Immature natural killer cell (primary cell): ENCODE data around the gene MXD1. TPM values are rescaled to one million over a fixed set of nuclear protein-coding genes. Genes with fewer than 3 reads are reported as not detected.
"Not testable (repeated sequence)": the region's sequence is repeated elsewhere in the genome, so short reads cannot be mapped to it uniquely, and the experiment has no call there.

Source experiments
- DNase-seq, 3 donors: peaks; one replicate each; pipeline ENCODE4 v3.0.0; 2022; ENCODE audit warnings: mixed read lengths in 1 of 3
- H3K27ac Mint-ChIP-seq, 6 donors: one replicate each; pipeline ENCODE4 v1.8.0; 2020; ENCODE audit warnings: mixed read lengths in 6 of 6, mild to moderate bottlenecking in 5 of 6, inconsistent platforms in 4 of 6, moderate library complexity in 3 of 6
- H3K27me3 Mint-ChIP-seq, 3 donors: one replicate each; pipeline ENCODE4 v1.8.0; 2020 to 2021; ENCODE audit warnings: low read depth in 3 of 3, mild to moderate bottlenecking in 3 of 3, mixed read lengths in 3 of 3, moderate library complexity in 3 of 3, inconsistent platforms in 1 of 3
- H3K36me3 Mint-ChIP-seq, 3 donors: one replicate each; pipeline ENCODE4 v1.8.0; 2020; ENCODE audit warnings: mixed read lengths in 3 of 3, inconsistent platforms in 2 of 3, mild to moderate bottlenecking in 2 of 3
- H3K4me1 Mint-ChIP-seq, 2 donors: one replicate each; pipeline ENCODE4 v1.8.0; 2020; ENCODE audit warnings: inconsistent platforms in 2 of 2, mild to moderate bottlenecking in 2 of 2, mixed read lengths in 2 of 2, moderate library complexity in 1 of 2
- H3K4me3 Mint-ChIP-seq, 5 donors: one replicate each; pipeline ENCODE4 v1.8.0; 2020; ENCODE audit warnings: mild to moderate bottlenecking in 5 of 5, mixed read lengths in 5 of 5, inconsistent platforms in 3 of 5, moderate library complexity in 3 of 5
- H3K9me3 Mint-ChIP-seq, 6 donors: one replicate each; pipeline ENCODE4 v1.8.0; 2020; ENCODE audit warnings: mild to moderate bottlenecking in 6 of 6, mixed read lengths in 6 of 6, inconsistent platforms in 4 of 6, moderate library complexity in 3 of 6
- polyA plus RNA-seq, 3 donors: library from polyadenylated mRNA; unstranded; fragments of 300-500 nt; fragmentation: Illumina TruSeq; gene quantifications; one replicate each; pipeline ENCODE4 v1.2.3, GENCODE V29; 2021

The MXD1 gene
- polyA plus RNA-seq, 3 donors from 2014 or later: 10.6 to 22.9 (median 18.6) TPM

- H3K4me1 Mint-ChIP-seq: peaks cover 33 to 34% of the 10 kb centered on the region in 2 donors
- no peaks in the 10 kb centered on the region for H3K36me3 Mint-ChIP-seq
- no peak for DNase-seq
- H3K27ac Mint-ChIP-seq: no peak overlapping the region
- H3K4me3 Mint-ChIP-seq: no peak overlapping the region
- H3K9me3 Mint-ChIP-seq: peaks cover 0 to 2% (median 0%) of the 10 kb centered on the region in 6 donors
- H3K27me3 Mint-ChIP-seq: peaks cover 5 to 12% (median 6%) of the 10 kb centered on the region in 3 donors
Measured at GRCh38 chr2:69950241-69950640, 35.3 kb downstream of the MXD1 start.

- Mint-ChIP-seq H3K27me3 (peaks cover 5 to 12% (median 6%) of the 10 kb centered on the region in 3 donors), H3K4me1 (peaks cover 28 to 30% of the 10 kb centered on the region in 2 donors)
- not testable (repeated sequence) for H3K9me3 Mint-ChIP-seq, H3K4me3 Mint-ChIP-seq, H3K36me3 Mint-ChIP-seq, H3K27ac Mint-ChIP-seq, DNase-seq
Measured at GRCh38 chr2:69950671-69951070, 35.8 kb downstream of the MXD1 start.

GRCh38 chr2:69952336-69953115 lies 37.6 kb downstream of the MXD1 start:
- Mint-ChIP-seq H3K9me3 (peaks cover 0 to 2% (median 0%) of the 10 kb centered on the region in 6 donors), H3K4me3 (no peak overlapping the region), H3K27ac (peak overlapping the region in 2 of 6 donors; percentile 6 to 79), H3K27me3 (peaks cover 3 to 10% (median 5%) of the 10 kb centered on the region in 3 donors), H3K4me1 (peaks cover 11 to 14% of the 10 kb centered on the region in 2 donors), H3K36me3 (peaks cover 0 to 4% (median 0%) of the 10 kb centered on the region in 3 donors)
- no peak for DNase-seq

- Mint-ChIP-seq H3K27ac (peak overlapping the region in 1 of 6 donors; percentile 50), H3K4me3 (no peak overlapping the region)
- DNase-seq: no peak
Measured at GRCh38 chr2:69954084-69954483, 39.2 kb downstream of the MXD1 start.

GRCh38 chr2:69955029-69955428 lies 40.1 kb downstream of the MXD1 start:
- Mint-ChIP-seq H3K36me3 (peaks cover 0 to 8% (median 0%) of the 10 kb centered on the region in 3 donors), H3K27ac (no peak overlapping the region), H3K4me1 (peaks cover 10% of the 10 kb centered on the region in 2 donors), H3K9me3 (peaks cover 0 to 2% (median 0%) of the 10 kb centered on the region in 6 donors), H3K4me3 (no peak overlapping the region), H3K27me3 (peaks cover 4 to 6% (median 6%) of the 10 kb centered on the region in 3 donors)
- DNase-seq: no peak

More at GRCh38 chr2:69954084-69954483, 39.2 kb downstream of the MXD1 start:
- peaks cover 2 to 7% (median 6%) of the 10 kb centered on the region in 3 donors for H3K27me3 Mint-ChIP-seq
- peaks cover 0 to 4% (median 0%) of the 10 kb centered on the region in 3 donors for H3K36me3 Mint-ChIP-seq
- peaks cover 0 to 2% (median 0%) of the 10 kb centered on the region in 6 donors for H3K9me3 Mint-ChIP-seq
- peaks cover 9 to 11% of the 10 kb centered on the region in 2 donors for H3K4me1 Mint-ChIP-seq

GRCh38 chr2:69956475-69956979 lies 41.6 kb downstream of the MXD1 start:
- peaks cover 3 to 7% (median 4%) of the 10 kb centered on the region in 3 donors for H3K27me3 Mint-ChIP-seq
- peaks cover 0 to 2% (median 0%) of the 10 kb centered on the region in 6 donors for H3K9me3 Mint-ChIP-seq
- H3K36me3 Mint-ChIP-seq: peaks cover 0 to 8% (median 0%) of the 10 kb centered on the region in 3 donors
- H3K4me1 Mint-ChIP-seq: peaks cover 10% of the 10 kb centered on the region in 2 donors
- H3K27ac Mint-ChIP-seq: peak overlapping the region in 1 of 6 donors; percentile 39
- no peak for DNase-seq
- no peak overlapping the region for H3K4me3 Mint-ChIP-seq

- DNase-seq: no peak
- Mint-ChIP-seq H3K9me3 (peaks cover 0 to 2% (median 0%) of the 10 kb centered on the region in 6 donors), H3K4me1 (peaks cover 10% of the 10 kb centered on the region in 2 donors), H3K27me3 (peaks cover 3 to 5% (median 4%) of the 10 kb centered on the region in 3 donors), H3K36me3 (peaks cover 0 to 8% (median 0%) of the 10 kb centered on the region in 3 donors), H3K4me3 (no peak overlapping the region), H3K27ac (peak overlapping the region in 2 of 6 donors; percentile 20 to 45)
Measured at GRCh38 chr2:69957965-69958364, 43.1 kb downstream of the MXD1 start.

- no peak overlapping the region for H3K4me3 Mint-ChIP-seq
- H3K27me3 Mint-ChIP-seq: peaks cover 3 to 5% (median 4%) of the 10 kb centered on the region in 3 donors
- no peak for DNase-seq
- peaks cover 0 to 2% (median 0%) of the 10 kb centered on the region in 6 donors for H3K9me3 Mint-ChIP-seq
- no peak overlapping the region for H3K27ac Mint-ChIP-seq
- peaks cover 10% of the 10 kb centered on the region in 2 donors for H3K4me1 Mint-ChIP-seq
- peaks cover 0 to 8% (median 0%) of the 10 kb centered on the region in 3 donors for H3K36me3 Mint-ChIP-seq
Measured at GRCh38 chr2:69958480-69958879, 43.6 kb downstream of the MXD1 start.

GRCh38 chr2:69959425-69959824 lies 44.5 kb downstream of the MXD1 start:
- DNase-seq: no peak
- Mint-ChIP-seq H3K27ac (peak overlapping the region in 4 of 6 donors; percentile 3 to 57 (median 32)), H3K4me3 (no peak overlapping the region), H3K9me3 (peaks cover 0 to 2% (median 0%) of the 10 kb centered on the region in 6 donors), H3K36me3 (peaks cover 0 to 8% (median 0%) of the 10 kb centered on the region in 3 donors), H3K4me1 (peaks cover 10% of the 10 kb centered on the region in 2 donors), H3K27me3 (peaks cover 3 to 5% (median 4%) of the 10 kb centered on the region in 3 donors)

- Mint-ChIP-seq H3K9me3 (no peaks in the 10 kb centered on the region), H3K4me1 (peaks cover 10% of the 10 kb centered on the region in 2 donors), H3K36me3 (peaks cover 0 to 8% (median 0%) of the 10 kb centered on the region in 3 donors), H3K4me3 (no peak overlapping the region), H3K27me3 (peaks cover 3 to 6% (median 5%) of the 10 kb centered on the region in 3 donors), H3K27ac (no peak overlapping the region)
- no peak for DNase-seq
Measured at GRCh38 chr2:69960821-69961220, 45.9 kb downstream of the MXD1 start.

- Mint-ChIP-seq H3K27me3 (peaks cover 2 to 6% (median 5%) of the 10 kb centered on the region in 3 donors), H3K4me1 (peaks cover 10% of the 10 kb centered on the region in 2 donors), H3K4me3 (no peak within 1 kb of the TSS), H3K9me3 (no peaks in the 10 kb centered on the region), H3K27ac (peak within 1 kb of the TSS in 1 of 6 donors; percentile 21), H3K36me3 (peaks cover 0 to 8% (median 0%) of the 10 kb centered on the region in 3 donors)
- no peak for DNase-seq
Measured at GRCh38 chr2:69961496-69961895, 46.6 kb downstream of the MXD1 start, which contains the start of gene ASPRV1. Gene ASPRV1, minus strand, starts transcription at chr2:69961631. Its CDS starts 195 bp downstream, at chr2:69961436.

GRCh38 chr2:69962986-69963730 lies 48.2 kb downstream of the MXD1 start:
- H3K27me3 Mint-ChIP-seq: peaks cover 2 to 6% (median 3%) of the 10 kb centered on the region in 3 donors
- H3K4me3 Mint-ChIP-seq: no peak overlapping the region
- no peak overlapping the region for H3K27ac Mint-ChIP-seq
- H3K4me1 Mint-ChIP-seq: peaks cover 1 to 3% of the 10 kb centered on the region in 2 donors
- no peak for DNase-seq
- H3K36me3 Mint-ChIP-seq: peaks cover 0 to 5% (median 0%) of the 10 kb centered on the region in 3 donors
- H3K9me3 Mint-ChIP-seq: no peaks in the 10 kb centered on the region

- Mint-ChIP-seq H3K9me3 (no peaks in the 10 kb centered on the region), H3K27ac (peak overlapping the region in 1 of 6 donors; percentile 58), H3K4me1 (peaks cover 0 to 2% of the 10 kb centered on the region in 2 donors), H3K4me3 (no peak overlapping the region), H3K27me3 (peaks cover 3 to 4% (median 3%) of the 10 kb centered on the region in 3 donors), H3K36me3 (peaks cover 0 to 5% (median 0%) of the 10 kb centered on the region in 3 donors)
- DNase-seq: no peak
Measured at GRCh38 chr2:69964353-69964841, 49.5 kb downstream of the MXD1 start.
